LNCAP (cell line): Measurements from ENCODE around the gene LIPT1.

ENCODE experiments used
- TF ChIP-seq, protein P1 (sequence below): fragments of 450-650 bp; IDR thresholded peaks from 2 replicates; pipeline ENCODE4 v1.5.1; 2017; ENCODE audit warnings: mild to moderate bottlenecking

LIPT1 gene

DNA sequence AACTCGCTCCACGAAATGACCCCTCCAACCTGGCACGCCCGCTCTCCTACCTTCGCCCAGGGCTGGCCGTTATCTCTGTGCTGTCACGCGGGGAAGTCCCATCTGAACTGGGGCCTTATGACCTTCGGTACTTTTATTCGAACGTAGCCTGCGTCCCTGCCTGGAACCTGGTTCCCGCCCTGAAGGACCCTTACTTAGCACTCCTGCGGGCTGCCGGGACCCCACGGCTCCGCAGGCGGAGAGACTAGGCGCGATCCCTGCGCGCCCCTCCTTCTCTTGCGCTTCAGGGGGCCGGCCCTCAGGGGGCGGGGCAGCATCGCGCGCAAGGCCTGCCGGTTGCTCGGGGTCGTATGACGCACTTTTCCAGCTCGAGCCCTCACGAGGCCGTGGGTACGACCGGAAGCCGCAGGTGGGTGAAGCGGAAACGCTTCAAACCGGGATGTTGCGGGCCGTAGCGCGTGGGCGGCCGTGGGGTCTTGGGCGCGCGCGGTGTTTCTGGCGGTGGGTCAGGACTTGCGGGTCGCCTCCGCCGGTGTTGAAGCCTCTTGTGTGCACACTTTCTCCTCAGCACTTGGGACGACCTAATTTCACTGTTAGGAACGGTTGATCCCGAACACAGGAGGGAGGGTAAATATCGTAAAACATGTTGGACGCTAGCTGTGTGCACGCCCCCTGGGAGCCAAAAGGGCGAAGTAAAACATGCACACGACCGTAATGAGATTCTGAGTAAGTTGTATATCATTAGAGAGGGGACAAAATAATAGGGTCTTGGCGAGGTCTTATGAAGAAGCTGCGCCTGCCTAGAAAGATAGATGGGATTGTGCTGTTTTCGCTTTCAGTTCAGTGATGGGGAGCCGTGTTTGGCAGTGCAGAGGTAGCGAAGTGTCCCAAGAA lies at the start of gene LIPT1, which contains the start of gene TSGA10:
Gene LIPT1 (plus strand): TSS at position 325 of the 894 bp plus-strand sequence. CDS start 6,991 bp downstream, outside the sequence.
Gene TSGA10 (minus strand): TSS at position 300 of the 894 bp plus-strand sequence. CDS start 45,503 bp downstream, outside the sequence.
- TF ChIP-seq, protein P1, sequence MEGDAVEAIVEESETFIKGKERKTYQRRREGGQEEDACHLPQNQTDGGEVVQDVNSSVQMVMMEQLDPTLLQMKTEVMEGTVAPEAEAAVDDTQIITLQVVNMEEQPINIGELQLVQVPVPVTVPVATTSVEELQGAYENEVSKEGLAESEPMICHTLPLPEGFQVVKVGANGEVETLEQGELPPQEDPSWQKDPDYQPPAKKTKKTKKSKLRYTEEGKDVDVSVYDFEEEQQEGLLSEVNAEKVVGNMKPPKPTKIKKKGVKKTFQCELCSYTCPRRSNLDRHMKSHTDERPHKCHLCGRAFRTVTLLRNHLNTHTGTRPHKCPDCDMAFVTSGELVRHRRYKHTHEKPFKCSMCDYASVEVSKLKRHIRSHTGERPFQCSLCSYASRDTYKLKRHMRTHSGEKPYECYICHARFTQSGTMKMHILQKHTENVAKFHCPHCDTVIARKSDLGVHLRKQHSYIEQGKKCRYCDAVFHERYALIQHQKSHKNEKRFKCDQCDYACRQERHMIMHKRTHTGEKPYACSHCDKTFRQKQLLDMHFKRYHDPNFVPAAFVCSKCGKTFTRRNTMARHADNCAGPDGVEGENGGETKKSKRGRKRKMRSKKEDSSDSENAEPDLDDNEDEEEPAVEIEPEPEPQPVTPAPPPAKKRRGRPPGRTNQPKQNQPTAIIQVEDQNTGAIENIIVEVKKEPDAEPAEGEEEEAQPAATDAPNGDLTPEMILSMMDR, result no peak

DNA sequence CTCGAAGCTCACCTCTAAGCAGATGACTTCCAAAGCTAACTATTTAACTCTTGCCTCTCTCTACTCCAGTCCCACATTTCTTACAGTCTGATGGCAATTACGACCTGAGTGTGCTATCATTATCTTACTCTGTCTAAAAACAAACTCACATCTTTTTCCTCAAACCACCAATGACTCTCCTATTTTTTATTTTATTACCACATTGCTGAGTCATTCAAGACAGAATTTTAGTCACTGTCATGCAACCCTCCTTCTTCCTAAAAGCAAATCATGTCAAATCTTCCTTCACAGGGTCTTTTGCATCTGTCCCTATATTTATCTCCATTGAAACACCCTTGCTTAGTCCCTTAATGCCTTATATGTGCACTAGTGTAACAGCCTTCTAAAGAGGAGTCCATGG lies 47.9 kb upstream of the LIPT1 start:
- TF ChIP-seq, protein P1, result no peak

DNA sequence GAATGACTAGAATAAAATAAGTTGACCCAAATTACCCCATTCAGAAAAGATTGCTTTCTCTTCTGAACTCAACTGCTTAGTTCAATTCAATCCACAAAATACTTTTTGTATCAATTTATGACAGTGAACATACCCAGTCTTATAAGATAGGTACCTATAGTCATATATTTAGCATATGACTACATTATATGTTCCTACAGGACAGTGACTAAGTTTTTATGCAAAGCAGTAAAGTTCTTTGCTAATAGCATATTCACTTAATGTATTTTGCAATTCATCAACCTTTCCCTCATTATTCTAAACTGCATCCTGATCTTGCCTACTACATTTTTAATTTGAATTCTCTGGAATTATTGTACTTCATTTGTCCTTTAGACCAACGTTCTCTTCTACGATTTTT lies 43.5 kb upstream of the LIPT1 start:
- TF ChIP-seq, protein P1, result no peak

DNA sequence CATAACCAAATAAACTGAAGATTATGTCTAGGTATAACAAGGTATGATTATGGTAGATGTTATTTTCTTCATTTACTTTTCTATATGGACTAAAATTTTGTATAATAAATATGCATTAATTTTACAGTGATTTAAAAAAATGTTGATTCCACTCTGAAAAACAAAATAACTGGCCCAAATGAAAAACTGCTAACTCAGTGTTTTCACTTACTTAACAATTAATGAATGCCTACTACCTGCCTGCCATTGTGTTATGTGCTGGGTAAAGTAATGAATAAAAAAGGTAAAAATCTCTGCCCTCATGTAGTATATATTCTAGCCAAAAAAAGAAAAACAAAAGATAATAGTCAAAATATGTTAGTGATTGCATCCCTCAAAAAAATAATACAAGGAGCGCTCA lies 42.8 kb upstream of the LIPT1 start:
- TF ChIP-seq, protein P1, result no peak

DNA sequence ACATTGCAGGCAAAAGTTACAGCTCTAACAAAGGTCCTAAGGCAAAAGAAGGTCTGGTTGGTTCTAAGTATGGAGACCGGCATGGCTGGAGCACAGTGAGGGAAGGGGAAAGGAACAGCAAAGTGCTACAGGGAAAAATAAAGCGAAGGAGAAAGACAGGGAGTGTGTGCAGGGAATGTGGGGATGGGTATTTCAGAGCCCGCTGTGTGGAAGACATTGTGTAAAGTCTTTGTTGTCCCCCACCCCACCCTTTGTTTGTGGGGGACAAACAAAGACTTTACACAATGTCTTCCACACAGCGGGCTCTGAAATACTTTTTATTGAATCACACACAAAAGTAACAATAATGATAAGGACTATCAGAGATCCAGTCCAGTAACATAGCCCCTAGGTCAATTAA lies 42.1 kb upstream of the LIPT1 start:
- TF ChIP-seq, protein P1, result no peak

DNA sequence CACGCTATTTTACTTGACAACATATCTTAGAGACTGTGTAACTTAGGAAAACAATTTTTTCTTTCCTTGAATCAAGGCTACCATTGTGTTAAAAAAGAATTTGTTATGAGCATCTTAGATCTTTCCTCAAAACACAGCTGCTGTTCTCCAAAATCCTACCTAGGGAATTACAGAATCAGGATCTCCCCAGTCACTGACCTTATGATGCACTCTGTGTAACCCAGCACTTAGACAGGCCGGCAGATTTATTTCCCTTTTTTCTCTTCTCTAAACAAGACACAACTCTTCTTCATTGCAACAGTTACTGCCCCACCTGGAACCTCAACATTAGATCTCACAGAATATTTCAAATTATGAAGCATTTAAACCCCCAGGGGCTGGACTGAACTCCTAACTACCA lies 26.8 kb upstream of the LIPT1 start:
- TF ChIP-seq, protein P1, result no peak

DNA sequence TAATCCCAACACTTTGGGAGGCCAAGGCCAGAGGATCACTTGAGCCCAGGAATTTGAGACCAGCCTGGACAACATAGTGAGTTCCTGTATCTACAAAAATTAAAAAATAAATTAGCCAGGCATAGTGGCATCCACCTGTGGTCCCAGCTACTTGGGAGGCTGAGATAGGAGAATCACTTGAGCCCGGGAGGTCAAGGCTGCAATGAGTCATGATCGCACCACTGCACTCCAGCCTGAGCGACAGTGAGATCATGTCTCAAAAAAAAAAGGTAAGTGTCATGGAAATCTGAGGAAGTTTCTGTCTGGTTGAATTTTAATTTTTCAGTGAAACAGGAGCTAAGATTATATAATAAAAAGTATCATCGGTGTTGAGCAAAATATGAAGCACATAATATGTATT lies 15.8 kb upstream of the LIPT1 start:
- TF ChIP-seq, protein P1, result no peak
